ENCODE measurements around the gene NTM.

GRCh38 chr11:132312161-132312560, 941.7 kb downstream of the NTM start:
- TF ChIP-seq POLR2A (IDR thresholded peaks at IDR 0.05) (no peak), CTCF (IDR thresholded peaks at IDR 0.05) (no peak)
